Panc1 (cell line): Measurements from ENCODE around the gene BMX. TPM values are rescaled to one million over a fixed set of nuclear protein-coding genes. Genes with fewer than 3 reads are reported as not detected.

Experiments
- ATAC-seq: fragments of 200-7000 bp; cut with Tn5 transposase; 2 replicates; pipeline ENCODE4 v1.9.1; 2020; ENCODE audit warnings: mild to moderate bottlenecking, moderate library complexity
- BruUV-seq: library from RNA; stranded (reverse); fragments of 400-500 nt; replicated peaks from 2 replicates; lab custom pipeline; 2021; lab: Mats Ljungman, UMichigan
- CTCF ChIA-PET: fragments of 300-600 bp; sonication (Branson Sonifier 250); formaldehyde crosslinking; loops from one replicate; lab custom pipeline; 2022; ENCODE audit warnings: antibody characterized with exemption; lab: Charles Lee
- POLR2A ChIA-PET: fragments of 300-600 bp; sonication (Branson Sonifier 250); formaldehyde crosslinking; loops from one replicate; lab custom pipeline; 2022; ENCODE audit warnings: antibody characterized with exemption; lab: Charles Lee
- DNase-seq: peaks from one replicate; pipeline ENCODE4 v3.0.0-alpha.2; 2010; ENCODE audit warnings: low read depth, low spot score
- H3K27ac ChIP-seq: 2 replicates; pipeline ENCODE4 v1.5.1; 2011; ENCODE audit warnings: mild to moderate bottlenecking, low read length, inconsistent platforms
- H3K27me3 ChIP-seq: fragments of 200-500 bp; sonication (Bioruptor generic); 2 replicates; pipeline ENCODE4 v1.6.0; 2014; ENCODE audit warnings: low read length, inconsistent platforms; ENCODE audit not compliant: control insufficient read depth, insufficient read depth
- H3K36me3 ChIP-seq: fragments of 200-500 bp; sonication (Bioruptor generic); 2 replicates; pipeline ENCODE4 v1.5.1; 2014; ENCODE audit warnings: inconsistent platforms, mild to moderate bottlenecking, low read length, moderate library complexity; ENCODE audit not compliant: control insufficient read depth, insufficient read depth
- H3K4me1 ChIP-seq: 2 replicates; pipeline ENCODE4 v1.5.1; 2011; ENCODE audit warnings: inconsistent platforms, mild to moderate bottlenecking, low read length, moderate library complexity; ENCODE audit not compliant: control insufficient read depth, insufficient read depth
- H3K4me3 ChIP-seq, 2 experiments: 2 replicates each; pipeline ENCODE4 v1.5.1; 2011 to 2012; ENCODE audit warnings: low read depth in 2 of 2, low read length in 2 of 2, mild to moderate bottlenecking in 2 of 2, inconsistent platforms in 1 of 2, moderate library complexity in 1 of 2
- H3K9me3 ChIP-seq: fragments of 200-500 bp; sonication (Bioruptor generic); 2 replicates; pipeline ENCODE4 v1.5.1; 2014; ENCODE audit warnings: low read depth, mild to moderate bottlenecking, inconsistent platforms, low read length, moderate library complexity; ENCODE audit not compliant: control insufficient read depth, insufficient read depth
- CTCF ChIP-seq: fragments of 450-650 bp; IDR thresholded peaks from 2 replicates; pipeline ENCODE4 v1.5.1; 2017; ENCODE audit warnings: mild to moderate bottlenecking
- POLR2AphosphoS5 ChIP-seq: IDR thresholded peaks from 2 replicates; pipeline ENCODE4 v1.6.1; 2012; ENCODE audit warnings: mild to moderate bottlenecking, low read depth, low read length, moderate library complexity
- SIN3A ChIP-seq: IDR thresholded peaks from 2 replicates; pipeline ENCODE4 v1.6.1; 2012; ENCODE audit warnings: low read depth, mild to moderate bottlenecking, low read length, moderate library complexity, borderline replicate concordance; ENCODE audit not compliant: insufficient read depth
- TCF7L2 ChIP-seq: IDR thresholded peaks from 2 replicates; pipeline ENCODE4 v1.6.1; 2011; ENCODE audit warnings: mild to moderate bottlenecking, low read depth, low read length, inconsistent platforms
- in situ Hi-C: cut with HindIII; loops from 2 replicates; pipeline ENCODE4 v1.10.0; 2016; ENCODE audit warnings: low sequenced_read_pairs, low pct_unique_long_range_greater_than_20kb
- intact Hi-C: fragments of 100-400 bp; cut with micrococcal nuclease; formaldehyde crosslinking; loops from one replicate; pipeline ENCODE4 v1.10.0; 2022; ENCODE audit not compliant: unreplicated experiment
- total RNA-seq: library from RNA; stranded (reverse); gene quantifications from one replicate; pipeline ENCODE4 v1.2.1, GENCODE V29; 2021; ENCODE audit not compliant: unreplicated experiment
- TF ChIP-seq, protein P1 (sequence below), 2 experiments: IDR thresholded peaks; 2 replicates each; pipeline ENCODE4 v1.6.1; 2011 to 2012; ENCODE audit warnings: low read depth in 2 of 2, control low read depth in 1 of 2, low read length in 1 of 2, mild to moderate bottlenecking in 1 of 2, moderate library complexity in 1 of 2; ENCODE audit not compliant: insufficient read depth in 1 of 2

The BMX gene
- total RNA-seq, 1 experiment from 2014 or later: not detected

DNA sequence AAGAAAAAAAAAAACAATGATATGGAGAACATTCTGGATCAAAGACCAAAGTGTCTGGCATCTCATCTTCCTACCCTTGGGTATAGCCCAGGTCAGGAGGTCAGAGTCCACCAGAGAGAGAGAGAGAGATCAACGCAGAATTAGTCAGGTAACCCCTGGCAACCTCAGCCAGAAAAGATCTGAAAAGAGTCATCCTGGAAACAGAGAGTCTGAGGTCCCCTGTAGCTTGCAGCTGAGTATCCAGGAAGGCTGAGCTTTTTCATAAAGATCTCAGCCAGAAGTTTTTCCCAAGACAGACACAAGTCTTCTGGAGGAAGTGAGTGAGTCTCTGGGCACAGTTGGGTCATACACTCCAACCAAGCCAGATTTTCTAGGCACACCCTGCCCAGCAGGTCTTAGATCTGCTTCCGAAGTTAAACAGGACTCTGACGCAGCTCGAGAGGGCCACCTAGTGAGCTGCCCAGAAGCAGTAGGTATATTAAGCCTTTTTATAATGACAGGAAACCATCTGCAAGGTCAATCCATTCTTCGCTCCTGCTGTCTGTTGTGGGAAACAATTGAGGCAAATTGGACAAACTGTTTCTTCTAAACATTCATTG, 64.5 kb downstream of the BMX start:
- ChIA-PET CTCF (interaction anchor here (0.5 to 1.1 kb wide), 3 partner anchors 67 to 385 kb away, joined by 3 to 4 read pairs (median 3); no protein-coding TSS in a partner anchor), POLR2A (no interaction called here)
- no TSS peak for BruUV-seq
- no peak; the same call in 1 of the 2 replicates for ATAC-seq
- Histone ChIP-seq H3K27me3 (no peaks in the 10 kb centered on the region), H3K36me3 (no peaks in the 10 kb centered on the region), H3K4me3 (no peak overlapping the region), H3K27ac (no peak overlapping the region), H3K4me1 (no peaks in the 10 kb centered on the region), H3K9me3 (no peaks in the 10 kb centered on the region)
- TF ChIP-seq CTCF (peak; percentile 69), POLR2AphosphoS5 (no peak), SIN3A (no peak), TCF7L2 (no peak)
- TF ChIP-seq, protein P1, sequence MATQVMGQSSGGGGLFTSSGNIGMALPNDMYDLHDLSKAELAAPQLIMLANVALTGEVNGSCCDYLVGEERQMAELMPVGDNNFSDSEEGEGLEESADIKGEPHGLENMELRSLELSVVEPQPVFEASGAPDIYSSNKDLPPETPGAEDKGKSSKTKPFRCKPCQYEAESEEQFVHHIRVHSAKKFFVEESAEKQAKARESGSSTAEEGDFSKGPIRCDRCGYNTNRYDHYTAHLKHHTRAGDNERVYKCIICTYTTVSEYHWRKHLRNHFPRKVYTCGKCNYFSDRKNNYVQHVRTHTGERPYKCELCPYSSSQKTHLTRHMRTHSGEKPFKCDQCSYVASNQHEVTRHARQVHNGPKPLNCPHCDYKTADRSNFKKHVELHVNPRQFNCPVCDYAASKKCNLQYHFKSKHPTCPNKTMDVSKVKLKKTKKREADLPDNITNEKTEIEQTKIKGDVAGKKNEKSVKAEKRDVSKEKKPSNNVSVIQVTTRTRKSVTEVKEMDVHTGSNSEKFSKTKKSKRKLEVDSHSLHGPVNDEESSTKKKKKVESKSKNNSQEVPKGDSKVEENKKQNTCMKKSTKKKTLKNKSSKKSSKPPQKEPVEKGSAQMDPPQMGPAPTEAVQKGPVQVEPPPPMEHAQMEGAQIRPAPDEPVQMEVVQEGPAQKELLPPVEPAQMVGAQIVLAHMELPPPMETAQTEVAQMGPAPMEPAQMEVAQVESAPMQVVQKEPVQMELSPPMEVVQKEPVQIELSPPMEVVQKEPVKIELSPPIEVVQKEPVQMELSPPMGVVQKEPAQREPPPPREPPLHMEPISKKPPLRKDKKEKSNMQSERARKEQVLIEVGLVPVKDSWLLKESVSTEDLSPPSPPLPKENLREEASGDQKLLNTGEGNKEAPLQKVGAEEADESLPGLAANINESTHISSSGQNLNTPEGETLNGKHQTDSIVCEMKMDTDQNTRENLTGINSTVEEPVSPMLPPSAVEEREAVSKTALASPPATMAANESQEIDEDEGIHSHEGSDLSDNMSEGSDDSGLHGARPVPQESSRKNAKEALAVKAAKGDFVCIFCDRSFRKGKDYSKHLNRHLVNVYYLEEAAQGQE (IDR thresholded peaks at IDR 0.05; ENCODE audit: insufficient read depth in 1 of 2, low read depth in 2 of 2, low read length in 1 of 2): no peak
- in situ Hi-C loops: no loop called here
- peak; percentile 8 for DNase-seq
- intact Hi-C loops: loop anchor here (2.0 to 10.0 kb wide), 2 partner anchors 66 to 220 kb away; no protein-coding TSS in a partner anchor

- CTCF ChIA-PET: interaction anchor here (1.1 kb wide), 1 partner anchor 68 kb away, joined by 3 read pairs; no protein-coding TSS in a partner anchor
- in situ Hi-C loops: no loop called here
These were observed 65.6 kb downstream of the BMX start for GRCh38 chrX:15566244-15566643.

More at GRCh38 chrX:15566244-15566643, 65.6 kb downstream of the BMX start:
- Histone ChIP-seq H3K27ac (no peak overlapping the region), H3K4me3 (no peak overlapping the region), H3K9me3 (no peaks in the 10 kb centered on the region), H3K4me1 (no peaks in the 10 kb centered on the region), H3K36me3 (no peaks in the 10 kb centered on the region), H3K27me3 (no peaks in the 10 kb centered on the region)
- DNase-seq (no peak), ATAC-seq (no peak)
- TF ChIP-seq SIN3A (no peak), POLR2AphosphoS5 (no peak), CTCF (no peak), TCF7L2 (no peak)
- TF ChIP-seq, protein P1 (IDR thresholded peaks at IDR 0.05; ENCODE audit: insufficient read depth in 1 of 2, low read depth in 2 of 2, low read length in 1 of 2): no peak
- intact Hi-C loops: loop anchor here (10.0 kb wide), 1 partner anchor 221 kb away; no protein-coding TSS in a partner anchor
- POLR2A ChIA-PET: no interaction called here
- BruUV-seq: no TSS peak
